ENCODE measurements around the gene HCAR3. TPM values are rescaled to one million over a fixed set of nuclear protein-coding genes. Genes with fewer than 3 reads are reported as not detected.
"Not testable (repeated sequence)": the region's sequence is repeated elsewhere in the genome, so short reads cannot be mapped to it uniquely, and the experiment has no call there.

The HCAR3 gene
- total RNA-seq: under 1 TPM in 1 of 2 donors, not detected in 1; 0.41 TPM

DNA sequence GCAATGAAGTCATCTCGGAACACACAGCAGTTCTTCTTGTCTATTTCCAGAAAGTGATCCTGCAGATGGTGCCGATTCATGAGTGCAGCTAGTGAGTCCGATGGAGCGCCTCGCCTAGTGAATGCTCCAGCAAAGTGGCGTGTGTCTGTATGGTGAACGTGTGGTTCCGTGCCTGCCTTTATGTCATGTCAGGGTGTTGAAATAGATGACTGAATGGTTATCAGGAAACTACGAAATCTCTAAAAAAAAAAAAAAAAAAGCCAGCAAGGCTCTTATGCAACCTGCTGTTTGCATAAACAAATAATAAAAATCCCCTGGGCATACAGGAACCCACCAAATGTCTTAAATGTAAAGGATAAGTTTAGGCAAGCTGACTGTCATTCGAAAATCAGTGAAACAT is at the start of gene HCAR3:
Gene HCAR3 (minus strand): TSS at position 154 of the 400 bp plus-strand sequence. CDS start 74 bp downstream, at position 80.
- H3K27me3 ChIP-seq (replicated peaks; ENCODE audit: insufficient read depth); H3K36me3 ChIP-seq; H3K9me3 ChIP-seq; H3K4me3 ChIP-seq; H3K27ac ChIP-seq; DNase-seq (ENCODE audit: low spot score); ATAC-seq (ENCODE audit: insufficient number of reproducible peaks, low FRiP score, low read depth); H3K4me1 ChIP-seq (ENCODE audit: control insufficient read depth in 1 of 2, low read depth in 2 of 2): not testable (repeated sequence)

DNA sequence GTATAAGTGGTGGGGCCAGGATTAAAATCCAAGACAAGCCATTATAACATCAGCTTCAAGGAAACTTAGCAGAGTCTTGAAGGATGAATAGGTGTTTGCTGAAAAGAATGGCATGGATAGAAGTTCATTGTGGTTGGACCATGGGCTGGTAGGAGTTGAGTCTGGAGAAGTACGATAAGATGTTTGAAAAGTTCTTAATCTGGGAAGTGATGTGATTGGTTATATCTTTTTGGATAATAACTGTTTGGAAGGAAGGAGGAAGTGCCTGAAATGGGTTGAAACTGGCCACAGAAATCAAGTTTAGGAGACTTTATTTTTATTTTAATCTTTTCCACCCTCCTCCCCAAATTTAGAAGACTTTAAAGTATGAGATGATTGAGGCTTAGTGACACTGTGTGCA is 41.0 kb upstream of the HCAR3 start:
- H3K36me3 ChIP-seq: peaks cover 23% of the 10 kb centered on the region
- no peak for ATAC-seq (ENCODE audit: insufficient number of reproducible peaks, low FRiP score, low read depth)
- TF ChIP-seq, protein P1, sequence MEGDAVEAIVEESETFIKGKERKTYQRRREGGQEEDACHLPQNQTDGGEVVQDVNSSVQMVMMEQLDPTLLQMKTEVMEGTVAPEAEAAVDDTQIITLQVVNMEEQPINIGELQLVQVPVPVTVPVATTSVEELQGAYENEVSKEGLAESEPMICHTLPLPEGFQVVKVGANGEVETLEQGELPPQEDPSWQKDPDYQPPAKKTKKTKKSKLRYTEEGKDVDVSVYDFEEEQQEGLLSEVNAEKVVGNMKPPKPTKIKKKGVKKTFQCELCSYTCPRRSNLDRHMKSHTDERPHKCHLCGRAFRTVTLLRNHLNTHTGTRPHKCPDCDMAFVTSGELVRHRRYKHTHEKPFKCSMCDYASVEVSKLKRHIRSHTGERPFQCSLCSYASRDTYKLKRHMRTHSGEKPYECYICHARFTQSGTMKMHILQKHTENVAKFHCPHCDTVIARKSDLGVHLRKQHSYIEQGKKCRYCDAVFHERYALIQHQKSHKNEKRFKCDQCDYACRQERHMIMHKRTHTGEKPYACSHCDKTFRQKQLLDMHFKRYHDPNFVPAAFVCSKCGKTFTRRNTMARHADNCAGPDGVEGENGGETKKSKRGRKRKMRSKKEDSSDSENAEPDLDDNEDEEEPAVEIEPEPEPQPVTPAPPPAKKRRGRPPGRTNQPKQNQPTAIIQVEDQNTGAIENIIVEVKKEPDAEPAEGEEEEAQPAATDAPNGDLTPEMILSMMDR (IDR thresholded peaks at IDR 0.05): no peak
- H3K9me3 ChIP-seq: no peaks in the 10 kb centered on the region
- no peaks in the 10 kb centered on the region for H3K27me3 ChIP-seq (replicated peaks; ENCODE audit: insufficient read depth)
- no peak overlapping the region for H3K4me3 ChIP-seq
- no peak for DNase-seq (ENCODE audit: low spot score)
- H3K4me1 ChIP-seq (ENCODE audit: control insufficient read depth in 1 of 2, low read depth in 2 of 2): peaks cover 8 to 11% of the 10 kb centered on the region in 2 donors
- H3K27ac ChIP-seq: no peak overlapping the region

DNA sequence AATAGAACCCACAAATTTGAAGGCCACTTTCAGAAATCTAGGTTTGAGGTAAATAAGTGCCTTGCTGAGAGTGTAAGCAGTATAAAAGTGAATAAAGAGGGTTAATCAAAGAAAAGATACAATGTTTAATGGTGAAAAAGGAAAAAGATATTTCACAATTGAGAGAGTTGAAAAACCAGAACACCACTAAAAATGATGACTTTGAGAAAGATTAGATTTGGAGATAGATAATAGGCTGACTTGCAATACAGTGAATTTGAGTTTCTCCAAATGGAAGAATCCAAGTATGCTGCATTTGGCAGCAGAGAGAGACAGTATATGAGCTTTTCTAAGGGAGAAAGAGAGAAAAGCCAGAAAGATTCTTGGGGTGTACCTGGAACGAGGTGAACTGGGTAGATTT is 38.2 kb upstream of the HCAR3 start:
- Histone ChIP-seq H3K9me3 (no peaks in the 10 kb centered on the region), H3K27me3 (replicated peaks; ENCODE audit: insufficient read depth) (no peaks in the 10 kb centered on the region), H3K4me3 (no peak overlapping the region), H3K4me1 (ENCODE audit: control insufficient read depth in 1 of 2, low read depth in 2 of 2) (peaks cover 8 to 11% of the 10 kb centered on the region in 2 donors), H3K27ac (no peak overlapping the region), H3K36me3 (peaks cover 13% of the 10 kb centered on the region)
- DNase-seq (ENCODE audit: low spot score): no peak
- TF ChIP-seq, protein P1 (IDR thresholded peaks at IDR 0.05): no peak
- ATAC-seq (ENCODE audit: insufficient number of reproducible peaks, low FRiP score, low read depth): no peak

DNA sequence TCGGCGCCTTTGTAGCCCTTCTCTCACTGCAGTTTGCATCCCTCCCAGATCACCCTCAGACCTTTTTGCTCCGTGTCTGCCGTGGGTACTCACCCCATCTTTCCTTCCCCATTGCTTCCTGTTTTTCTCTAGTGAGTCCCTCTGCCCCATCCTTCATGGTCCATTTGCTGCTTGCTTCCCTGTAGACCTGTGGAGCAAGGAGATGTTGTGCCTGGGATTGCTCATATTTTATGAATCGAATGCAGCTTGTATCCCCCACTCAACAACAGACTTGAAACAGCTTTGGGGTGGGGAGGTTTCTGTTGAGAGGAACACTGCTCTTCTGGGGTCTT is 36.7 kb upstream of the HCAR3 start:
- H3K9me3 ChIP-seq: no peaks in the 10 kb centered on the region
- TF ChIP-seq, protein P1 (IDR thresholded peaks at IDR 0.05): no peak
- DNase-seq (ENCODE audit: low spot score): no peak
- no peaks in the 10 kb centered on the region for H3K27me3 ChIP-seq (replicated peaks; ENCODE audit: insufficient read depth)
- H3K4me1 ChIP-seq (ENCODE audit: control insufficient read depth in 1 of 2, low read depth in 2 of 2): peaks cover 8 to 11% of the 10 kb centered on the region in 2 donors
- peak overlapping the region; percentile 53 to 61 for H3K27ac ChIP-seq
- no peak for ATAC-seq (ENCODE audit: insufficient number of reproducible peaks, low FRiP score, low read depth)
- peak overlapping the region; percentile 88 for H3K4me3 ChIP-seq
- H3K36me3 ChIP-seq: peaks cover 10% of the 10 kb centered on the region

DNA sequence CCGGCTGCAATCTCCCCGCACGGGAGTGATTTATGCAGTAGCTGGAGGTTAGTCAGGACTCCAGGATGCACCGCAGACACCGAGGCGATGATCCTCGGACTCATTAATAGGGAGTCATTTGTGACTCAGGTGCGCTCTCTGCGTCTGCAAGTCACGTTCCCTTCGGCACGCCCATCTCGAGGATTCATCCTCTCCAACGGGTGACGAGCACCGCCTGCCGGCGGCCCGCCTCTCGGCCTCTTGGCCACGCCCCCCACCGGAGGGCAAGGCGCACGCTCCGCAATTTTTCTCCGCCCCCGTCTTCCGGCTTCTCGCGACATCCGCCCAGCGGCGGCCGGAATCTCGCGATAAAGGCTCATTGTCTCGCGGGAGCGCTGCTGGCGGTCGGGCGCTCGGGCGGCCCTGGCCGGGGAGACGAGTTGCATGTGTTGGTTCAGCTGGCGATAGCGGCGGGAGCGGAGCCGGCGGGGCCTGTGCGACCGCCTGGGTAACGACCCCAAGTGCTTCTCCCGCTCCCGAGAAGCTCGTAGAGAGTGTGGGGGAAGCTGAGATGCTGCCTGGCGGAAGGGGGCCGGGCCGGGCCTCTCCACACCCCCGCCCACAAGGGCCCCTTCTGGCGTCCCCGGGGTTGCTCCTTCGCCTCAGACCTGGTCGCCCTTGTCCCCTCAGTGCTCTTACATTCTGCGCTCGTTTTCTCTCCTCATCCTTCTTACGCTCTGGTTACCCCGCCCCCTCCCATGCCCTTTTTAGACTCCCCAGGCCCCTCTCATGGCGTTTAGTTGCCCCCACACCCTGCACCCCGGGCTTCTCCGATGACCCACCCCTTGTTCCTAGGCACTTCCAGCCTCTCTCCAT is 36.1 kb upstream of the HCAR3 start, which contains the start of gene DENR:
Gene DENR (plus strand): TSS at position 361 of the 855 bp plus-strand sequence. CDS start 878 bp downstream, outside the sequence.
- H3K9me3 ChIP-seq: no peaks in the 10 kb centered on the region
- H3K27ac ChIP-seq: peak within 1 kb of the TSS; percentile 53 to 61
- peak; percentile 91 for DNase-seq (ENCODE audit: low spot score)
- peaks cover 8 to 11% of the 10 kb centered on the region in 2 donors for H3K4me1 ChIP-seq (ENCODE audit: control insufficient read depth in 1 of 2, low read depth in 2 of 2)
- TF ChIP-seq, protein P1 (IDR thresholded peaks at IDR 0.05): peak; percentile 55
- H3K36me3 ChIP-seq: peaks cover 4% of the 10 kb centered on the region
- H3K4me3 ChIP-seq: peak within 1 kb of the TSS; percentile 88
- H3K27me3 ChIP-seq (replicated peaks; ENCODE audit: insufficient read depth): no peaks in the 10 kb centered on the region
- ATAC-seq (ENCODE audit: insufficient number of reproducible peaks, low FRiP score, low read depth): peak; percentile 90

DNA sequence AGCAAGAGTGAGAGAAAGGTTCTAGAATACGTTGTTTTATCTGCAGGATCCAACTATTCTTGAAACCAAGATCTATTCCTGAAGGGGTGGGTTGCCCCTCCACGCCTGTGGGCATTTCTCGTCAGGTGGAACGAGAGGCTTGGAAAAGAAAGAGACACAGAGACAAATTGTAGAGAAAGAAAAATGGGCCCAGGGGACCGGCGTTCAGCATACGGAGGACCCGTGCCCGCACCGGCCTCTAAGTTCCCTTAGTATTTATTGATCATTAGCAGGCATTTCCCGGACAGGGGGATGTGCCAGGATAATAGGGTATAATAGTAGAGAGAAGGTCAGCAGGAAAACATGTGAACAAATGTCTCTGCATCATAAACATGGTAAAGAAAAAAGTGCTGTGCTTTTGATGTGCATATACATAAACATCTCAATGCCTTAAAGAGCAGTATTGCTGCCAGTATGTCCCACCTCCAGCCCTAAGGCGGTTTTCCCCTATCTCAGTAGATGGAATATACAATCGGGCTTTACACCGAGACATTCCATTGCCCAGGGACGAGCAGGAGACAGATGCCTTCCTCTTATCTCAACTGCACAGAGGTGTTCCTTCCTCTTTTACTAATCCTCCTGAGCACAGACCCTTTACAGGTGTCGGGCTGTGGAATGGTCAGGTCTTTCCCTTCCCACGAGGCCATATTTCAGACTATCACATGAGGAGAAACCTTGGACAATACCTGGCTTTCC is 34.3 kb upstream of the HCAR3 start:
- not testable (repeated sequence) for ATAC-seq (ENCODE audit: insufficient number of reproducible peaks, low FRiP score, low read depth); DNase-seq (ENCODE audit: low spot score); H3K4me3 ChIP-seq; H3K27me3 ChIP-seq (replicated peaks; ENCODE audit: insufficient read depth); H3K27ac ChIP-seq; H3K36me3 ChIP-seq; H3K9me3 ChIP-seq
- H3K4me1 ChIP-seq (ENCODE audit: control insufficient read depth in 1 of 2, low read depth in 2 of 2): peaks cover 8 to 11% of the 10 kb centered on the region in 2 donors

Measured in thoracic aorta (tissue), 2 donors.